Activated CD4-positive, CD25-positive, alpha-beta regulatory T cell treated with anti-CD3 and anti-CD28 coated beads, Interleukin-2, amount 50 U/mL, for 72 hours (primary cell): ENCODE measurements around the gene SCGB1D1.

ENCODE experiments used
- DNase-seq: peaks from one replicate; pipeline ENCODE4 v3.0.0; 2021

Gene SCGB1D1

DNA sequence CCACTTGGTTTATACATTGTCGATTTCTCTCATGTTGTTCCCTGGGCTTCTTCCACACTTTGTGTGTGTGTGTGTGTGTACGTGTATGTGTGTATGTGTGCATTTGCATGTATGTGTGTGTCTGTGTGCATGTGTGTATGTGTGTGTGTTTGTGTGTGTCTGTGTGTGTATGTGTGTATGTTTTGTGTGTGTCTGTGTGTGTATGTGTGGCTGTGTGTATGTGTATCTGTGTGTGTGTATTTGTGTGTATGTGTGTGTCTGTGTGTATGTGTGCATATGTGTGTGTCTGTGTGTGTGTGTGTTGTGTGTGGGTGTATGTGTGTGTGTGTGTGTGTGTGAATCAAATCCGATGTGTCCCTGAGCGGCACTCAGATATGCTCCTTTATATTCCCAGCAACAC, 47.5 kb downstream of the SCGB1D1 start:
- no peak for DNase-seq

DNA sequence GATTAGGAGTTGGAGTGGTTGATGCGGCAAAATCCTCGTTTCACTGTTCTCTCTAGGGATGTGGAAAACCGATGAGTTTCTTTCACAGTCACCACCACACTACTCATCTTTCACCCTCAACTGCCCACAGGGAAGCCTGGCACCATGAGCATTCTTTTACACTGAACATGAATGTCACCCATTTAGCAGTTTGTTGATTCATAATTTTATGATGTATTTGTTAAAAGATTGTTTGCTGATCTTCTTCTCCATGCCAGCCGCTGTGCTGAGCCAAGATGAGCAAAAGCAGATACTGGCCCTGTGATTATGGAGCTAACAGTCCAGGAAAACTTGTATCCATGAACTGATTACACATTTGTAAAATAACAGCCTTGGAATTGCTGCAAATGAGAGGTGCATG, 48.1 kb downstream of the SCGB1D1 start:
- no peak for DNase-seq

DNA sequence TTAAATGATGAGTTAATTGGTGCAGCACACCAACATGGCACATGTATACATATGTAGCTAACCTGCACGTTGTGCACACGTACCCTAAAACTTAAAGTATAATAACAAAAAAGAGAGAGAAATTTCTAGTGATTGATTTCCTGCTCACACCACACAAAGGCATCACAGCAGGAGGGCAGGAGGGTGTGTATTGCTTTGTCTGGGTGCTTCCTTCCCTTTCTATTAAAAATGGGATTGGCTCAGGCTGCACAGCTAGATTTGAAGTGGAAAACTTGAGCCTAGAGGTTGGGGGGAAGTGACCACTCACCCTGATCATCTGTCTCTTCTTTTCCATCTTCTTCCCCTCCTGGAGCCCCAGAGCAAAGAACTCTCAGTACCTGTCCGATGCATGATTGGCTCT, 51.1 kb downstream of the SCGB1D1 start:
- no peak for DNase-seq

DNA sequence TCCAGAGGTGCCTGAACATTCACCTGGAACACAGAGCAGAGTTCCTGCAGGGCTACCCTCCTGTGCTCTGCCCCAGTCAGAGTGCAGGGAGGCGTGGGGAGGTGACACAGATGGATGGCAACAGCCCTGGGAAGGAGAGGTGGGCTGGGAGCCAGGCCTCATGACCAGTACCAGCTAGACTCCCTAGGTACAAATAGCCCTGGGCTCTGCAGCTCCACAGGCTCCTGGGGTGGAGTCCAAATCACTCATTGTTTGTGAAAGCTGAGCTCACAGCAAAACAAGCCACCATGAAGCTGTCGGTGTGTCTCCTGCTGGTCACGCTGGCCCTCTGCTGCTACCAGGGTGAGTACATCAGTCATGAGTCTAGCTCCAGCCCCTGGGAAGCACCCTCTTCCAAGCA, 52.0 kb downstream of the SCGB1D1 start, which contains the start of gene SCGB1D2:
Gene SCGB1D2 (plus strand): TSS at position 219 of the 400 bp plus-strand sequence. CDS start 69 bp downstream, at position 288.
- DNase-seq = no peak
